ENCODE data around the gene ANKS1B. TPM values are rescaled to one million over a fixed set of nuclear protein-coding genes. Genes with fewer than 3 reads are reported as not detected.

ANKS1B gene
- total RNA-seq, 6 experiments from 2014 or later = 0.31 to 0.66 (median 0.37) TPM

- H3K27ac Mint-ChIP-seq = no peak overlapping the region
- H3K4me3 Mint-ChIP-seq = no peak overlapping the region
- H3K4me1 Mint-ChIP-seq (ENCODE audit: low read depth) = no peaks in the 10 kb centered on the region
- no peak for DNase-seq
- no peaks in the 10 kb centered on the region for H3K9me3 Mint-ChIP-seq
- H3K27me3 Mint-ChIP-seq (ENCODE audit: insufficient read depth) = no peaks in the 10 kb centered on the region; the same call in 1 of the 2 replicates
- no peak for TF ChIP-seq CTCF (IDR thresholded peaks at IDR 0.05)
- no peaks in the 10 kb centered on the region for H3K36me3 Mint-ChIP-seq (ENCODE audit: low read depth)
Measured at GRCh38 chr12:98868076-98868475, 1116.7 kb downstream of the ANKS1B start.

DNA sequence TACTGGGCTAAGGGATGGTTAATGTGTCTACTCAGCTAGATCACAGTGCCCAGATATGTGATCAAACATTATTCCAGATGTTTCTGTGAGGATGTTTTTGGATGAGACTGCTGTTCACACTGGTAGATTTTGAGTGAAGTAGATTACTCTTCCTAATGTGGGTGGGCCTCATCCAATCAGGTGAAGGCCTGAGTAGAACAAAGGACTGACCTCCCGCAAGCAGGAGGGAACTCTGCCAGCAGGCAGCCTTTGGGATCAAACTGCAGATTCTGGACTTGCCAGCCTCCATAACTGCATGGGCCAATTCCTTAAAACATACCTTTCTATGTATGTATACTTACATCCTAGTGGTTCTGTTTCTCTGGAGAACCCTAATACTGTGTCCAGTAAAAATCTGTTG lies 1120.4 kb downstream of the ANKS1B start:
- TF ChIP-seq CTCF (IDR thresholded peaks at IDR 0.05) = no peak
- H3K9me3 Mint-ChIP-seq = no peaks in the 10 kb centered on the region
- no peaks in the 10 kb centered on the region for H3K27me3 Mint-ChIP-seq (ENCODE audit: insufficient read depth)
- no peaks in the 10 kb centered on the region for H3K36me3 Mint-ChIP-seq (ENCODE audit: low read depth)
- no peak for DNase-seq
- H3K4me3 Mint-ChIP-seq = no peak overlapping the region
- H3K4me1 Mint-ChIP-seq (ENCODE audit: low read depth) = no peaks in the 10 kb centered on the region
- no peak overlapping the region for H3K27ac Mint-ChIP-seq

DNA sequence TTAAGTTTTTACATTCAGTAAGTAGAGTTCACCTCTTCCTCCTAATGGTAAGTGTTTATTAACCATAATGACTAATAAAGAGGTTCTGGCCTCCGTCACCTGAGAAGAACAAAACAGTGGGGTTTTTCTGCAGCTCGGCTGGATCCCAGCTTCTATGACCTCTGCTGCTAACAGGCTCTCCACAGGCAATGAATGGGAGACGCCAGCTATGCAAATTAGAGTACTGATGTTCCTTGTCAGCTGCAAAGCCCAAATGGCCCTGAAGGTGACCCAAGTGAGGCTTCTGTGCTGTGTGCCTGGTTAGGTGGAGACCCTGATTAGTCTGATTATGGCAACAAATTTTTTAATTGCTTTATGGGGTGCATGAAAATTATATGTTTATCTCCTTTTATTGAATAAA lies 1121.6 kb downstream of the ANKS1B start:
- no peaks in the 10 kb centered on the region for H3K36me3 Mint-ChIP-seq (ENCODE audit: low read depth)
- no peak for TF ChIP-seq CTCF (IDR thresholded peaks at IDR 0.05)
- H3K4me1 Mint-ChIP-seq (ENCODE audit: low read depth) = no peaks in the 10 kb centered on the region
- DNase-seq = no peak
- H3K4me3 Mint-ChIP-seq = no peak overlapping the region
- no peaks in the 10 kb centered on the region for H3K9me3 Mint-ChIP-seq
- H3K27ac Mint-ChIP-seq = no peak overlapping the region
- H3K27me3 Mint-ChIP-seq (ENCODE audit: insufficient read depth) = no peaks in the 10 kb centered on the region

DNA sequence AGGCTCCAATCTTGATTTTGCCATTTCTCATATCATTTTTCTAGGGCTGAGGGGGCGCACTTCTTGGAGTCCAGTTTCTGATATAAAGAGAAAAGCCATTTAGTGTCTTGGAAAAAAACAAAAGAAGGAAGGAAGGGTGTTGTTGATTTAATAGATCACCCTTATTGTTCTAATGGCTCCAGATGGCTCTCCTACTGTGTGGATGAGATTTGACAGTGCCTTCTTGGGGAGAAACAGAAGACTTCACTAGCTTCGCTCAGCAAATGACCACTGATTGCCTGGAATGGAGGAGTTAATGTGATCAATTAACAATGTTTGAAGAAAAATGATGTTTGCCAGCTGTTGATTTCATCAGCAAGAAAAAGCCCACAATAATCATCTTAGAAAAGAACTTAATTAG lies 1123.5 kb downstream of the ANKS1B start:
- H3K36me3 Mint-ChIP-seq (ENCODE audit: low read depth) = no peaks in the 10 kb centered on the region
- no peak overlapping the region for H3K4me3 Mint-ChIP-seq
- no peak for DNase-seq
- H3K27ac Mint-ChIP-seq = no peak overlapping the region
- no peaks in the 10 kb centered on the region for H3K27me3 Mint-ChIP-seq (ENCODE audit: insufficient read depth)
- TF ChIP-seq CTCF (IDR thresholded peaks at IDR 0.05) = no peak
- H3K9me3 Mint-ChIP-seq = no peaks in the 10 kb centered on the region
- H3K4me1 Mint-ChIP-seq (ENCODE audit: low read depth) = no peaks in the 10 kb centered on the region

- Mint-ChIP-seq H3K4me3 (no peak overlapping the region), H3K27ac (no peak overlapping the region), H3K9me3 (no peaks in the 10 kb centered on the region), H3K36me3 (ENCODE audit: low read depth) (no peaks in the 10 kb centered on the region), H3K4me1 (ENCODE audit: low read depth) (no peaks in the 10 kb centered on the region), H3K27me3 (ENCODE audit: insufficient read depth) (peaks cover 4% of the 10 kb centered on the region)
- DNase-seq = no peak
- TF ChIP-seq CTCF (IDR thresholded peaks at IDR 0.05) = no peak
Measured at GRCh38 chr12:98856897-98857540, 1127.7 kb downstream of the ANKS1B start.

GRCh38 chr12:98852181-98852580 lies 1132.6 kb downstream of the ANKS1B start:
- no peak overlapping the region for H3K4me3 Mint-ChIP-seq
- no peak overlapping the region for H3K27ac Mint-ChIP-seq
- TF ChIP-seq CTCF (IDR thresholded peaks at IDR 0.05) = no peak
- H3K9me3 Mint-ChIP-seq = no peaks in the 10 kb centered on the region
- H3K36me3 Mint-ChIP-seq (ENCODE audit: low read depth) = no peaks in the 10 kb centered on the region
- DNase-seq = no peak
- H3K27me3 Mint-ChIP-seq (ENCODE audit: insufficient read depth) = peaks cover 5% of the 10 kb centered on the region
- H3K4me1 Mint-ChIP-seq (ENCODE audit: low read depth) = no peaks in the 10 kb centered on the region
